NCI-H460 (cell line): ENCODE results near the gene AMDHD2. TPM values are rescaled to one million over a fixed set of nuclear protein-coding genes. Genes with fewer than 3 reads are reported as not detected.
"Not testable (repeated sequence)": the region's sequence is repeated elsewhere in the genome, so short reads cannot be mapped to it uniquely, and the experiment has no call there.

Experiments used
- DNase-seq: peaks from one replicate; pipeline ENCODE4 v3.0.0-alpha.2; 2016; ENCODE audit warnings: low read depth; ENCODE audit errors: extremely low read depth
- total RNA-seq: library from RNA; depleted of rRNA; stranded (reverse); fragments of >200 nt; shearing (Covaris generic); gene quantifications from 2 replicates; pipeline ENCODE4 v1.2.3, GENCODE V29; 2014

Gene AMDHD2
- total RNA-seq, 1 experiment from 2014 or later = 9.5 TPM

DNA sequence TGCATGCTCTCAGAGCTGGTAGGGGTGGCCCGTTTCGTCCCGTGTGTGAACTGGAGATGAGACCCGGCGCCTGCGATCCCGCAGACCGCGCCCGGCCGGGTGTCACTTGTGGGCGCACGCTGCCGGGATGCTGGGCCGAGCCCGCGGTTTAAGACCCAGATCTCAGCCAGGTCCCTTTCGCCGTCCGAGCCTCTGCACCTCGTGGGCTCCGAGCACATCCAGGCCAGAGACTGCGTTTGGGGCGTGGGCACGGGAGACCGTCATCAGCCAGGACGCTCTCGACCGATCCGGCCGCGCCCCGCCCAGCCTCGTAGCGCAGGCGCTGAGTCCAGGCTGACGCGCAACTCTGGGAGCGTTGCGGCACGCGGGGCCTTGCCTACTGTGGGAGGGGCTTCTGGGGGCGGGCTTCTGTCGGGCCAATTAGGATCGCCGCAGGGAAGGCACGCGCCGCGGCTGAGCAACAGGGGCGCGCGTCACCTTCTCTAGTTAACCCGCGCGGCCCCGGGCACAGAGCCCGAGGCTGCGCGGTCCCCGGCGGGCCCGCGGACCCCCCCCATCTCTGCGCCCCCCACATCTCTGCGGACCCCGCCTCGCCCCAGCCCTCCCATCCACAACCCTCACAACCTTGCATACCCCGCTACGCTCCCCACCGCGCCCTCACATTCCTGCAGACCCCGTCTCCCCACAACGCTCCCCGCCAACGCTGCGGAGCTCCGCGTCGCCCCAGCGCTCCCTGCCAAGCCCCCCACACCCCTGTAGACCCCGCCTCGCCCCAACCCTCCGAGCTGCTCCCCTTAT, 11.7 kb downstream of the AMDHD2 start:
- DNase-seq = peak; percentile 97

DNA sequence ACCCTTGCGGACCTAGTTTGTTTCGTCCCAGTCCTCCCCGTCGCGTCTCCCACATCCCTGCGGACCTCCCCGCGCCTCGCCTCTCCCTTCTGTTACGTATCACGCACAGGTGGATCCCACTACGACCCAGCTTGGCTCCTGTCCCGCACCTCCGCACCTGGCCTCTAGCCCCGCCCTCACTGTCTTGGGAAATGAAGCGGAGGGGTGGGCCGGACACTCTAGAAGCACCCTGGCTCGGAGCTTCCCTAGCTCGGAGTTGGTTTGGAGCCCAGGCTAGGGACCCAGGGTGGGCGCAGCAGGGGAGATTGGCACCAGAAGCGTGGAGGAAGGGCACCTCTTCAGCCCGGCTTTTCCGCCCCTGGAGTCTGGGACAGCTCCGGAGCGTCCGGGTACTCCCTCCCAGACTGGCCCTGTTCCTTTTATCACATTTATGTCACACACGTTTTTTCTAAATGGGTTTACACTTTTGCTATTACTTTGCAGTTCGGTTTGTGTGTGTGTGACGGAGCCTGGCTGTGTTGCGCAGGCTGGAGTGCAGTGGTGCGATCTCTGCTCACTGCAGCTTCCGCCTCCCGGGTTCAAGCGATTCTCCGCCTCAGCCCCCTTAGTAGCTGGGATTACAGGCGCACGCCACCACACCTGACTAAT, 12.4 kb downstream of the AMDHD2 start:
- DNase-seq = no peak

DNA sequence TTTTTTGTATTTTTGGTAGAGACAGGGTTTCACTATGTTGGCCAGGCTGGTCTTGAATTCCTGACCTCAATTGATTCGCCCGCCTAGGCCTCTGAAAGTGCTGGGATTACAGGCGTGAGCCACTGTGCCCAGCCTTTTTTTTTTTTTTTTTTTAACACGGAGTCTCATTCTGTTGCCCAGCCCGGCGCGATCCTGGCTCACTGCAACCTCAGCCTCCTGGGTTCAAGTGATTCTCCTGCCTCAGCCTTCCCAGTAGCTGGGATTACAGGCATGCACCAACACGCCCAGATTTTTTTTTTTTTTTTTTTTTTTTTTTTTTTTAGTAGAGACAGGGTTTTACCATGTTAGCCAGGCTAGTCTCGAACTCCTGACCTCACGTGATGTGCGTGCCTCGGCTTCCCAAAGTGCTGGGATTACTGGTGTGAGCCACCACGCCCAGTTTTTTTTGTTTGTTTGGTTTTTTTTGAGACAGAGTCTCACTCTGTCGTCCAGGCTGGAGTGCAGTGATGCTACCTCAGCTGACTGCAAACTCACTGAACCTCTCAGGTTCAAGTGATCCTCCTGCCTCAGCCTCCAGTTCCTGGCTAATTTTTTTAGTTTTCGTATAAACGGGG, 13.1 kb downstream of the AMDHD2 start:
- DNase-seq = not testable (repeated sequence)

DNA sequence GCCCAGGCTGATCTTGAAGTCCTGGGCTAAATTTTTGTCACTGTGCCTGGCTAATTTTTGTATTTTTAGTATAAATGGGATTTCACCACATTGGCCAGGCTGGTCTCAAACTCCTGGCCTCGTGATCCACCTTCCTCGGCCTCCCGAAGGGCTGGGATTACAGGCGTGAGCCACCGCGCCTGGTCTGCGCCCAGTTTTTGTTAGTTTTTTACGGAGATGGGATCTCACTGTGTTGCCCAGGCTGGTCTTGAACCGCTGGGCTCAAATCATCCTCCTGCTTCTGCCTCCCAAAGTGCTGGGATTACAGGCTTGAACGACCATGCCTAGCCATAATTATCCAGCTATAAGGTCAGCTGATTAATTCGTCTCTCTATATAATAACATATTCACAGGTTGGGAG, 13.7 kb downstream of the AMDHD2 start:
- DNase-seq = no peak

DNA sequence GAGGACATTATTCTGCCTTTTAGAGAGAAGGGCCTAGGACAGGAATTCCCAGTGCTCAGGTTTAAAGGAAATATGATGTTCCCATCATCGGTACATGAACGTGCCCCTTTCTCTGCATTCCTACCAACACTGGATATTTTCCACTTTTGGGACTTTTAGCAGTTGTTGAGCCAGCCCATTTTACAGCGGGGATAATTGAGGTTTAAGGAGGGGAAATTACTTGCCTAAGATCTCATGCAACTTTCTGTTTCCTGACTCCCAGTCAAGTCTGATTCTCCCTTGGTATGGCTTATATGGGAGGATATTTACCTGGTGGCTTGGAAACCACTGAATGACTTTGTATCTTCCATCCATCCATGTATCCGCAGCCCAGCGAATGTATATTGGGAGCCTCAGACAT, 14.2 kb downstream of the AMDHD2 start:
- DNase-seq = not testable (repeated sequence)

DNA sequence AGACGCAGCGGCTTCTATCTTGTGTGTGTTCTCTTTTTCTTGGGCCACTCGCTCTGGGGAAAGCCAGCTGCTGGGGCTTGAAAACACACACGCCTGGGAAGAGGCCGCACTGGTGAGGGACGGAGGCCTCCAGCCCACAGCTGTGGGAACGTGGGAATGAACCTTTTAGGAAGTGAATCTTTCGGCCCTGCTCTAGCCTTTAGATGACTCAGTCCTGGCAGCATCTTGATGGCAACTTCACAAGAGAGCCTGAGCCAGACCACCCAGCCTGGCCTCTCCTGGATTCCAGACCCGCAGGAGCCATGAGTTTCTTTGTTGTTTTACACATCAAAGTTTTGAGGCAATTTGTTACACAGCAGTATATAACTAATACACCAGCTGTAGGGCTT, 15.4 kb downstream of the AMDHD2 start:
- DNase-seq = no peak

DNA sequence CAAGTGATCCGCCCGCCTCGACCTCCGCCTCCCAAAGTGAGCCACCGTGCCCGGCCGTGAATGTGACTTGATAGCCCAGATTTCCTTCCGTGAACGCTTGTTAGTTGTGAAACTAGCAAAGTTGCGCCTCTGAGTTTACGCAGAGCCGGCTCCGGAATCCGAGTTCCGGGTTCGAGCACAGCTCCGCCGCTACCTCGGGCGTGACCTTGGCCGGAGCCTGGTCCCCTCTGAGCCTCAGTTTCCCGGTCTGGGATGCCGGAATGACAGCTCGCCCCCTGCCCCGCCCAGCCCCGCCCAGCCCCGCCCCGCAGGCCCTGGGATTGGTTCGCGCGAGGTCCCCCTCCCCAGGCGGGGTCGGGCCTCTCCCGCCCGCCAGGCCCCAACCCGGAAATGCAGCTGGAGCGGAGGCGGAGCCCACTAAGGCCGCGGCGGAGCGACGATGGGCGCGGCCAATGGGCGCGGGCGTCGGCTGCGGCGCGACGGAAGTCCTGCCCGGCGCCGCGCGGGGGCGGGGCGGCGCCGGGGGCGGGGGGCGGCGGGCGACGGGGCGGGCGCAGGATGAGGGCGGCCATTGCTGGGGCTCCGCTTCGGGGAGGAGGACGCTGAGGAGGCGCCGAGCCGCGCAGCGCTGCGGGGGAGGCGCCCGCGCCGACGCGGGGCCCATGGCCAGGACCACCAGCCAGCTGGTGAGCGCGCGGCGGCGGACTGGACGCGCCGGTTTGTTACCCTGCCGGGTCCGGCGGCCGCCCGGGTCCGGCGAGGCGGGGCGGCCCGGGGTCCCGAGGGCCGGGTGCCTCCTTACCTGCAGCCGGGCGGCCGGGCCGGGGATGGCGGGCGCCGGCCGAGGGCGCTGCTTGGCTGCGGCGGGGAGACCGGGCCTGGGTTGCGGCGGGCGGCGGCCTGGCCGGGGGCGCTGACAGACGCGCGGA, 17.5 kb downstream of the AMDHD2 start, which contains the start of gene PDPK1:
Gene PDPK1 (plus strand): TSS at position 571 of the 929 bp plus-strand sequence. CDS start 92 bp downstream, at position 663.
- DNase-seq = peak; percentile 93

DNA sequence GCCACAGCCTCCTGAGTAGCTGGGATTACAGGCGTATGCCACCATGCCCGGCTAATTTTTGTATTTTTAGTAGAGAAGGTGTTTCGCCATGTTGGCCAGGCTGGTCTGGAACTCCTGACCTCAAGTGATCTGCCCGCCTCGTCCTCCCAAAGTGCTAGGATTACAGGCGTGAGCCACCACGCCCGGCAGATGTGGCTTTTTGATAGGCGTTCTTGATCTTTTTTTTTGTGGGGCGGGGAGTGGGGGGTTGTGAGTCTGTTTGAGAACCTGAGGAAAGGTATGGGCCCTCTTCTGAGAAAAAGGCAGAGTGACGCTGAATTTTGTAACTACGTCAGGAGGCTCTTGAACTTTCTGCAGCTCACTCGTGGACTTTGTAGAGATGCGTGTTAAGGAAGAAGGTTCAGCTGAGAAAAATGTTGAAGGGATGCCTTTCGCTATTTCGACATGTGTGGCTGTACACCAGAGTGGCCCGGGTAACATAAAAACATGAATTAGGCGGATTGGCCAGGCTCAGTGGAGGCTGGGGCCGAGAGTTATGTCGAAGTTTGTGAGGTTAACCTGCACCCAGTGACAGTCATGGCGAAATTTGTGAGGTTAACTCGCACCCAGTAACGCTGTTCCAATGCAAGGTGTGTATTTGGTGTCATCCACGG, 19.1 kb downstream of the AMDHD2 start:
- DNase-seq = not testable (repeated sequence)

DNA sequence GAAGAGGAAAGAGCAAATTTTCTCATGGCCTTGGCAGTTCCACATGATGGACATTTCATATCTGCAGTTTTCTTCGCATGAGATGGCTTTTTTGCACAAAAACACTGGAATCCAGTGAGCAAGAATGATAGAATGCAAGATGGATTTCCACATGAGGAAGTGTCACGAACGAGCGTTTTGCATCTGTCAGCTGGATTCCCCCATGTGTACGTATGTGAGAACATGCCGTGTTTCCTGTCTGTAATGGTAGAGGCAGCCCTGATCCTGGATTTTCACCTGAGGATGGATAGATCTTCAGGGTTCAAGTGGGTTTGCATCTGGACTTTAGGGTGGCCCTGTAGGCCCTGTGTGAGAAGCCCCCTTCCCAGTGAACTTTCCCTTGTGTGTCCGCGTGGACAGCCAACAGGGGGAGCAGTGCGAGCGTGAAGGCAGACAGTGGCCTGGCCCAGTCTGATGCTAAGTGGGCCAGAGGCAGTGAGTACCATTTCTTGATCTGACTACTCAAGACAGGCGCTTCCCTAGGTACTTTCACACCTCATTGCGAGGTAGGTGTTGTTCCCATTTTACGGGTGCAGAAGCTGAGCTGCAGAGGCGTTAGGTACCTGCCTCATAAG, 19.8 kb downstream of the AMDHD2 start:
- not testable (repeated sequence) for DNase-seq

DNA sequence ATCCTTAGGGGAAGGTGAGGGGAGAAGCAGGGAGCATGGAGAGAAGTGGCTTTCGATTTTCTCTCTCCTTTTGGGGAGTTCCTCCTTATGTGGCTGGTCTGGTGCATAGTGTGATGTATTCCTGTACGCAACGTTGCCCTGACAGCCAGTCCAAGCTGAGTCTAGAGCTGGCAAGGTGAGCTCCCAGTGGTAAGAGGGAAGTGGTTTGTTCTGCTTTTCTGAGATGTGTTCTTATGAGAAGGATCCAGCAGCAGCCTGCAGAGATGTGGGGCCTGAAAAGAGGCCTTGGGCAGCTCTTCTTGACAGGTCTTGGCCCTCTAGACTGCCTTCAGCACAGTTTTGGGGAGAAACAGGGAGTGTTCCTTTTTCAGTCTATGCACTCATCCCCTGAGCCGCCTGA, 20.7 kb downstream of the AMDHD2 start:
- DNase-seq = not testable (repeated sequence)

DNA sequence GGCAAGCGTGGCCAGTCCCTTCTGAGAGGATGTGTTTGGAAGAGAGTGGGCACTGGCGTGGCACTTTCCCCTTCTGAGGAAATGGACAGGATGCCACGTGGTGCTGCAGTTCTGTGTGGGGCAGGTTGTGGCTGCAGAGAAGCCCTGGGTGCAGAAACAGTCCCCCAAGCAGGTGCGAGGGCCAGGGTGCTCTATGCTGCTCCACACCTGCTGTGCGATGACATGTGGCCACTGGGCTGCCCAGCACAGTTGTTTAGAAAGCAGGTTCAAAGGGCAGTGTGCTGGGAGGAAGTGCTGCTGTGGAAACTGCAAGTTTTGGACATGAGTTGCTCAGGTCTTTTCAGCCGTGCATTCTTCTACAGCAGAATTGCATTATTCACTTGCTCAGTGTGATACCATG, 21.2 kb downstream of the AMDHD2 start:
- DNase-seq = not testable (repeated sequence)

DNA sequence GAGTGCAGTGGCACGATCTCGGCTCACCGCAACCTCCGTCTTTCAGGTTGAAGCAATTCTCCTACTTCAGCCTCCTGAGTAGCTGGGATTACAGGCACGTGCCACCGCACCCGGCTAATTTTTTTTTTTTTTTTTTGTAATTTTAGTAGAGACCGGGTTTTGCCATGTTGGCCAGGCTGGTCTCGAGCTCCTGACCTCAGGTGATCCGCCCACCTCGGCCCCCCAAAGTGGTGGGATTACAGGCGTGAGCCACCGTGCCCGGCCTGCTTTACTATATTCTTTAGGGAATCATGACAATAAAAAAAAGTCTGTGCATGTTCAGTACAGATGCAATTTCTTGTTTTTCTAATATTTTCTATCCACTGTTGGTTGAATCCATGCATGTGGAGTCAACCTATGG, 23.6 kb downstream of the AMDHD2 start:
- not testable (repeated sequence) for DNase-seq

DNA sequence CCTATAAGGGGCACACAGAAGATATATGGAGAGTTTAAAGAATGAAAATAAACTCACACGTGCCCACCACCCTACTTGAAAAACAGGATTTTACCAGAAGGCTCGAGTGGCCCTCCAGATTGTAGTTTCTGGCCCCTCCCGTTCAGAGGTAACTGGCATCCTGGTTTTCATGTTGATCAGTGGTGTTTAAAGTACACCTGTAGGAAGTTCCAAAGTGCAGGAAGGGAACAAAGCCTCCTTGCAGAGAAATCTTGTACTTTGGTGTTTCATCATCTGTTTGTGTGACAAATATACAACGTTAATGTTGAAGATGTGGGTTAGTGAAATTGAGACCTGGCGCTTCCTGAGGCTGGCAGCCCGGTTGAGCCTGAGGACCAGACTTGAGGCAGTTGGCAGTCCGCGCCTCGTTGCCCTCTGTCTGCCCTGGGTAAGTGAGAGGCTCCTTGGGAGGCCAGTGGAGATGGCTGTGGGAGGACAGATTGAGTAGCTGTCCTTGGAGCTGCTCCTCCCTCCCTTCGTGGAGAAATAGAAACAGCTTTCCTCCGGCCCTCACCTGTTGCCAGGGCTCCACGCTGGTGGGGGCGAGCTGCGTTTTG, 30.2 kb downstream of the AMDHD2 start:
- not testable (repeated sequence) for DNase-seq

DNA sequence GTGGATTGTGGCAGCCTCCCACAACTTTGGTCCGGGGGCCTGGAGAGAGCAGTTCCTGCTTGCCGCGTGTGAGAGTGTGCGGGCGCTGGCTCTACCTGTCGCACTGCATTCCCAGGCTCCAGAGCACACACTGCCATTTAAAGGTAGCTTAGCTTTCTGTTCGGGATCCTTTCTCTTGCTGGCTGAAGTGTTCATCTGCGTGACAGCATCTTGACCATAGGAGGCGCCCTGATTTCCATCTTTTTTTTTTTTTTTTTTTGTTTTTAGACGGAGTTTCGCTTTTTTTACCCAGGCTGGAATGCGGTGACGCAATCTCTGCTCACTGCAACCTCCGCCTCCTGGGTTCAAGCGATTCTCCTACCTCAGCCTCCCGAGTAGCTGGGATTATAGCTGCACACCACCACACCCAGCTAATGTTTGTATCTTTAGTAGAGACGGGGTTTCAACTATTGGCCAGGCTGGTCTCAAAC, 31.3 kb downstream of the AMDHD2 start:
- DNase-seq = not testable (repeated sequence)

DNA sequence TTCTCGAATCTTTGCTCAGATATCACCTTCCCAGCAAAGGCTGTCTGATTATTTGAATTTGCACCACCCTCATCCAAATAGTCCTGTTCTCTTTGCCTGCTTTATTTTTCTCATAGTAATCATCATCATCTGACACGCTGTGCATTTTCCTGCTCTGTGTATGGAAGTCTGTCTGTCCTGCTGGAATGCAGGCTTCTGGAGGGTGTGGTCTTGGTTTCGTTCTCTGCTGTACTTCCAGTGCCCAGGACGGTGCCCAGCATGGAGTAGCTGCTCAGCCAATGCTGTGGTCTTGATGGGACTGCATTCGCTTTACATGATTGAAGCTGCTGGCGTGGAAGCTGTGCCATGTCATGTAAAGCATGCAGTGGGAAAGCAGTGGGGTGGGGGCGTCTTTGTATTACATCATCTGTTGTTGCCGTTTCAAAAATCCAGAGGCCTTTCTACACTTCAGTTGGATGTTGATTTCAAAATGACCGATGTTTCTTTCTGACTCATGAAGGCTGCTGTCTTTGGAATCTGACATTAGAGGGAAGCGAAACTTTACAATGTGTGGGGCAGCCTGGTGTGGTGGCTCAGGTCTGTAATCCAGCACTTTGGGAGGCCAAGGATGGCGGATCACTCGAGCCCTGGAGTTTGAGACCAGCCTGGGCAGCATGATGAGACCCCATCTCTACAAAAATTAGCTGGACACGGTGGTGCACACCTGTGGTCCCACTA, 34.7 kb downstream of the AMDHD2 start:
- DNase-seq = not testable (repeated sequence)

DNA sequence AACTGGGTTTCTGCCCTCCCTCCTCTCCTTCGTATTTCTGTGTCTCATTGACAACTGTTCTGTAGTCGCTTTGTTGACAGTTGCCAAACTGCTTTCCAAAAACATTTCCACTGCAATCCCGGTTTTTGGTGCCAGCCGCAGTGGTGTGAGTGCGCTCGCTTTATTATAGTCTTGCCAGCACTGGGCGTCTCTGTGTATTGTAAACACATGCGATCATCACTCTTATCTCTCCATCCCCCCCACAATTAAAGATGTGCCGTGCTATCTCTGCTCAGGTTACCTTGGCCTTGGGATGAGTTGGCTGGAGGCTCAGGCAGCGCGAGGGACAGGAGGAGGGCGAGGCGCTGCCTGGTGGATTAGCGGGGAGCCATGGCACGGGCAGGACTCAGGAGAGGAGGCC, 37.0 kb downstream of the AMDHD2 start:
- not testable (repeated sequence) for DNase-seq

DNA sequence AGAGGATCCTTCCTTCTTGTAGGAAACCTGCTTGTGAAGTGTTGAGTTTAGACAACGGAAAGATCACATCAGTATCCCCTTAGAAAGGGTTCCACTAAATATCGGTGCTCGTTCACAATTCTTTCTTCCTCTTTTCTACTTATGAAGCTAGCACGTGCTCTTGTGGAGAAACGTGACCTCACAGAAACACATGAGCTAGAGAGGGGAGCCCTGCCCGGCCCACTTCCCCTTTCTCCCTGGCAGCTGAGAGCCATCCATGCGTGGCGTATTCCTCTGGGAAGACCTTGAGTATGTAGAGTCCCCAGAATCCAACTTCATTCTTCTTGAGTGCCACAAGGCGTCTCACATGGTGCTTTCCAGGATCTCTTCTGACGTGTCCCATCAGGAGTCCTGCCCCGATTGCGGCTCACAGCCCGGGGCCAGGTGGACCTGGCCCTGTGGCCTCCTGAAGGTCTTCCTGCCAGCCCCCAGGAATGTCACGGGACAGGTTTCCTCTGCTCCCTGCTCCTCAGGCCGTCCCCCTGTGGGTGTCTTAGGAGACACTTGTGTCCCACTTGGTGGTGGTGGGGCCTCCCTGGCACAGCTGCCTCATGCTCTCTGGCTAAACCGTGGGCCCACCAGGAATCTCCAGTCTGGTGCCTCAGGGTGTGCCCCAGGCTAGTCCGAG, 40.1 kb downstream of the AMDHD2 start:
- DNase-seq = not testable (repeated sequence)

DNA sequence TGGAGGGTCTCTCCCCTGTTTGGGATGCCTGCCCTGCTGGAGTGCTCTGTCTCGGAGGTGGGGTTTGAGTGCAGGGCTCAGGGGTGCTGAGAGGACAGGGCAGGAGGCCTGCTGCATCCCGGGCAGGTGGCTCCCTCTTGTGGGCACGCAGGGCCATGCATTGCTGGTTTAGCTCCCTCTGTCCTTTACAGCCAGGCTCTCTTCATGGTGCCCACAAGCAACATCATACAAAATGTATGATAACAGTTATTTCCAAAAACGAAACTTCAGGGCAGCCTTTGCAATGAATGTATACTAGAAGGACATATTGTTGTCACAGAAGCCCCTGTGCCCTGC, 40.6 kb downstream of the AMDHD2 start:
- not testable (repeated sequence) for DNase-seq
